Measurements from ENCODE around the gene FAM53A.

DNA sequence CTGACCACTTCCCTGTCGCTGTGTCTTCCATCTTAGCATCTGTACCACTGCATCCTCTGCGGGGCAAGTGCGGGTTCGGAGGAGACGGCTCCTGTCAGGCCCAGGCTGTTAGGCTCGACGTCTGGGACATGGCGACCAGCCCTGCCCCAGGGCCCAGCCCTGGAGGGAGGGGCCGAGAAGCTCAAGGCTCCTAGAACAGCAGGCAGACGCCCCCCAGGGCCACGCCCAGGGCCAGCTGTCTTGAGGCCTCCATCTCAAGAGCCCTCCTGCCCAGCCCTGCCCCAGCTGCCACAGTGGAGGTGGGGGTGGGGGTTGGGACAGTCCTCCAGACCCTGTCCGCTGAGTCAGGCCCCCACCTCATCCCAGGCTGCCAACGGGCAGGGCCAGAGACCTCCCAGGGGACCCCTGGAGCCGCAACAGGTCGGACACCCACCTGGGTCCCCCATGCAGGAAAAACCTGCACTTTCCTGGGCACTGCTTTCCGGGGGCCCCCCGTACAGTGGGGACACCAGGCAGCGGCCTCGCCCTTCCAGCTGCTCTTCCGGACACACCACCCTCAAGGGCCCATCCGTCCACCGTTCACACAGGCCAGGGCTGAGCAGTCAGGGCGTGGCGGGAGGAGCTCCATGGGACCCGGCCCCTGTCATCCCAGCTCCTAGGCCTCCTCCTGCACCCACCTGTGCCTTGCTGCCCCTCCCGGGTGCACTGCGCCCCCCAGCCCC lies 83.1 kb downstream of the FAM53A start:
- TF ChIP-seq, protein P1, sequence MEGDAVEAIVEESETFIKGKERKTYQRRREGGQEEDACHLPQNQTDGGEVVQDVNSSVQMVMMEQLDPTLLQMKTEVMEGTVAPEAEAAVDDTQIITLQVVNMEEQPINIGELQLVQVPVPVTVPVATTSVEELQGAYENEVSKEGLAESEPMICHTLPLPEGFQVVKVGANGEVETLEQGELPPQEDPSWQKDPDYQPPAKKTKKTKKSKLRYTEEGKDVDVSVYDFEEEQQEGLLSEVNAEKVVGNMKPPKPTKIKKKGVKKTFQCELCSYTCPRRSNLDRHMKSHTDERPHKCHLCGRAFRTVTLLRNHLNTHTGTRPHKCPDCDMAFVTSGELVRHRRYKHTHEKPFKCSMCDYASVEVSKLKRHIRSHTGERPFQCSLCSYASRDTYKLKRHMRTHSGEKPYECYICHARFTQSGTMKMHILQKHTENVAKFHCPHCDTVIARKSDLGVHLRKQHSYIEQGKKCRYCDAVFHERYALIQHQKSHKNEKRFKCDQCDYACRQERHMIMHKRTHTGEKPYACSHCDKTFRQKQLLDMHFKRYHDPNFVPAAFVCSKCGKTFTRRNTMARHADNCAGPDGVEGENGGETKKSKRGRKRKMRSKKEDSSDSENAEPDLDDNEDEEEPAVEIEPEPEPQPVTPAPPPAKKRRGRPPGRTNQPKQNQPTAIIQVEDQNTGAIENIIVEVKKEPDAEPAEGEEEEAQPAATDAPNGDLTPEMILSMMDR (IDR thresholded peaks at IDR 0.05): no peak
- no peak for TF ChIP-seq POLR2A (IDR thresholded peaks at IDR 0.05)
